Progenitor cell of endocrine pancreas (in vitro differentiated cells): ENCODE results near the gene RAPGEF4. TPM values are rescaled to one million over a fixed set of nuclear protein-coding genes. Genes with fewer than 3 reads are reported as not detected.
"Not testable (repeated sequence)": the region's sequence is repeated elsewhere in the genome, so short reads cannot be mapped to it uniquely, and the experiment has no call there.

Source experiments
- DNase-seq: peaks from one replicate; pipeline ENCODE4 v3.0.0; 2021; ENCODE audit warnings: low spot score; ENCODE audit not compliant: unreplicated experiment
- H3K27ac Mint-ChIP-seq: 2 replicates; pipeline ENCODE4 v1.8.0; 2021; ENCODE audit warnings: mild to moderate bottlenecking, moderate library complexity, mixed read lengths
- H3K27me3 Mint-ChIP-seq: 2 replicates; pipeline ENCODE4 v1.8.0; 2021; ENCODE audit warnings: mixed read lengths
- H3K36me3 Mint-ChIP-seq: 2 replicates; pipeline ENCODE4 v1.8.0; 2022; ENCODE audit warnings: mixed read lengths; ENCODE audit not compliant: insufficient read depth
- H3K4me1 Mint-ChIP-seq: 2 replicates; pipeline ENCODE4 v1.8.0; 2021; ENCODE audit warnings: low read depth, mixed read lengths
- H3K4me3 Mint-ChIP-seq: 2 replicates; pipeline ENCODE4 v1.8.0; 2021; ENCODE audit warnings: low read depth, mild to moderate bottlenecking, moderate library complexity, mixed read lengths
- H3K9me3 Mint-ChIP-seq: 2 replicates; pipeline ENCODE4 v1.8.0; 2021; ENCODE audit warnings: low read depth, mixed read lengths
- CTCF ChIP-seq: fragments of 200-600 bp; sonication (generic); IDR thresholded peaks from one replicate; pipeline ENCODE4 v1.5.0; 2021; ENCODE audit warnings: antibody characterized with exemption, mild to moderate bottlenecking; ENCODE audit not compliant: unreplicated experiment
- total RNA-seq: library from RNA; stranded (reverse); gene quantifications from 2 replicates; pipeline ENCODE4 v1.2.1, GENCODE V29; 2021

RAPGEF4 gene
- total RNA-seq, 1 donor from 2014 or later, result 8.6 TPM

- H3K27me3 Mint-ChIP-seq, result peaks cover 3% of the 10 kb centered on the region
These were observed 301.8 kb downstream of the RAPGEF4 start for GRCh38 chr2:173037245-173038120.

GRCh38 chr2:173038257-173038656 is 302.6 kb downstream of the RAPGEF4 start:
- peaks cover 13% of the 10 kb centered on the region for H3K4me1 Mint-ChIP-seq
- H3K4me3 Mint-ChIP-seq, H3K27ac Mint-ChIP-seq, H3K9me3 Mint-ChIP-seq, H3K36me3 Mint-ChIP-seq, H3K27me3 Mint-ChIP-seq, DNase-seq: not testable (repeated sequence)

More at GRCh38 chr2:173037245-173038120, 301.8 kb downstream of the RAPGEF4 start:
- Mint-ChIP-seq H3K36me3 (peaks cover 4% of the 10 kb centered on the region), H3K4me3 (no peak overlapping the region), H3K9me3 (no peaks in the 10 kb centered on the region), H3K27ac (no peak overlapping the region), H3K4me1 (peaks cover 13% of the 10 kb centered on the region)
- DNase-seq, result no peak
- no peak for TF ChIP-seq CTCF

GRCh38 chr2:173040729-173041128 is 305.1 kb downstream of the RAPGEF4 start:
- Mint-ChIP-seq H3K4me1 (peaks cover 15% of the 10 kb centered on the region), H3K27me3 (peaks cover 3% of the 10 kb centered on the region), H3K4me3 (no peak overlapping the region), H3K36me3 (peaks cover 3% of the 10 kb centered on the region), H3K9me3 (no peaks in the 10 kb centered on the region), H3K27ac (no peak overlapping the region)
- TF ChIP-seq CTCF, result no peak
- no peak for DNase-seq

GRCh38 chr2:173043476-173043875 is 307.8 kb downstream of the RAPGEF4 start:
- Mint-ChIP-seq H3K27me3 (peaks cover 3% of the 10 kb centered on the region), H3K4me3 (no peak overlapping the region), H3K9me3 (no peaks in the 10 kb centered on the region), H3K4me1 (peaks cover 5% of the 10 kb centered on the region), H3K27ac (no peak overlapping the region), H3K36me3 (peaks cover 3% of the 10 kb centered on the region)
- no peak for DNase-seq
- no peak for TF ChIP-seq CTCF

- H3K4me1 Mint-ChIP-seq, result peaks cover 6% of the 10 kb centered on the region
- H3K9me3 Mint-ChIP-seq, result no peaks in the 10 kb centered on the region
- H3K27ac Mint-ChIP-seq, result no peak overlapping the region
- peaks cover 3% of the 10 kb centered on the region for H3K27me3 Mint-ChIP-seq
- no peak overlapping the region for H3K4me3 Mint-ChIP-seq
- no peak for DNase-seq
- H3K36me3 Mint-ChIP-seq, result peaks cover 4% of the 10 kb centered on the region
- no peak for TF ChIP-seq CTCF
These were observed 308.4 kb downstream of the RAPGEF4 start for GRCh38 chr2:173043897-173044519.
